SH-SY5Y (cell line): ENCODE data around the gene MACROH2A1.

Experiments used
- GATA2 ChIP-seq: IDR thresholded peaks from 2 replicates; pipeline ENCODE4 v1.6.1; 2011; ENCODE audit warnings: mild to moderate bottlenecking, low read depth, low read length
- GATA3 ChIP-seq: IDR thresholded peaks from 2 replicates; pipeline ENCODE4 v1.6.1; 2011; ENCODE audit warnings: low read depth, mild to moderate bottlenecking, low read length, moderate library complexity

MACROH2A1 gene

GRCh38 chr5:135396459-135397055 is 2.5 kb downstream of the MACROH2A1 start:
- TF ChIP-seq GATA3: no peak
- no peak for TF ChIP-seq GATA2

- no peak for TF ChIP-seq GATA2
- TF ChIP-seq GATA3: no peak
Measured at GRCh38 chr5:135395866-135396265, 3.2 kb downstream of the MACROH2A1 start.

GRCh38 chr5:135395451-135395850 is 3.6 kb downstream of the MACROH2A1 start:
- TF ChIP-seq GATA3 (no peak), GATA2 (no peak)

GRCh38 chr5:135394095-135394494 is 4.9 kb downstream of the MACROH2A1 start:
- TF ChIP-seq GATA3 (no peak), GATA2 (no peak)

- TF ChIP-seq GATA2: no peak
- TF ChIP-seq GATA3: no peak
Measured at GRCh38 chr5:135393691-135394090, 5.3 kb downstream of the MACROH2A1 start.

- TF ChIP-seq GATA3 (no peak), GATA2 (no peak)
Measured at GRCh38 chr5:135393229-135393628, 5.8 kb downstream of the MACROH2A1 start.

GRCh38 chr5:135392256-135392655 is 6.8 kb downstream of the MACROH2A1 start:
- TF ChIP-seq GATA3 (no peak), GATA2 (no peak)

- TF ChIP-seq GATA3 (no peak), GATA2 (no peak)
Measured at GRCh38 chr5:135391869-135392255, 7.2 kb downstream of the MACROH2A1 start.

GRCh38 chr5:135391116-135391868 is 7.7 kb downstream of the MACROH2A1 start:
- no peak for TF ChIP-seq GATA3
- no peak for TF ChIP-seq GATA2

- no peak for TF ChIP-seq GATA3
Measured at GRCh38 chr5:135388860-135389435, 10.1 kb downstream of the MACROH2A1 start.

GRCh38 chr5:135387629-135387960 is 11.4 kb downstream of the MACROH2A1 start:
- TF ChIP-seq GATA2 (no peak), GATA3 (no peak)

- TF ChIP-seq GATA2 (no peak), GATA3 (no peak)
Measured at GRCh38 chr5:135386886-135387628, 12.0 kb downstream of the MACROH2A1 start.

- TF ChIP-seq GATA2 (no peak), GATA3 (no peak)
Measured at GRCh38 chr5:135386096-135386495, 12.9 kb downstream of the MACROH2A1 start.

- TF ChIP-seq GATA3 (no peak), GATA2 (no peak)
Measured at GRCh38 chr5:135385576-135385975, 13.5 kb downstream of the MACROH2A1 start.

- TF ChIP-seq GATA2: no peak
- TF ChIP-seq GATA3: no peak
Measured at GRCh38 chr5:135384898-135385297, 14.1 kb downstream of the MACROH2A1 start.
